Effector memory CD8-positive, alpha-beta T cell (primary cell): Measurements from ENCODE around the gene PKP1.

Experiments used
- ATAC-seq: fragments of 150-1000 bp; cut with Tn5 transposase; replicated peaks from 2 replicates; pipeline ENCODE4 v1.10.0; 2021; ENCODE audit warnings: mild to moderate bottlenecking, moderate library complexity
- DNase-seq, 3 experiments: peaks; one replicate each; pipeline ENCODE4 v3.0.0; 2021
- H3K27ac Mint-ChIP-seq, 2 donors: one replicate each; pipeline ENCODE4 v1.8.0; 2022; ENCODE audit warnings: mild to moderate bottlenecking in 2 of 2, mixed read lengths in 2 of 2, moderate library complexity in 2 of 2
- H3K27me3 Mint-ChIP-seq, 2 donors: one replicate each; pipeline ENCODE4 v1.8.0; 2022; ENCODE audit warnings: mixed read lengths in 2 of 2
- H3K36me3 Mint-ChIP-seq: one replicate; pipeline ENCODE4 v1.8.0; 2022; ENCODE audit warnings: mild to moderate bottlenecking, moderate library complexity, mixed read lengths; ENCODE audit not compliant: insufficient read depth
- H3K4me1 Mint-ChIP-seq, 2 donors: one replicate each; pipeline ENCODE4 v1.8.0; 2022; ENCODE audit warnings: low read depth in 2 of 2, mixed read lengths in 2 of 2
- H3K4me3 Mint-ChIP-seq, 2 donors: one replicate each; pipeline ENCODE4 v1.8.0; 2022; ENCODE audit warnings: mild to moderate bottlenecking in 2 of 2, mixed read lengths in 2 of 2, moderate library complexity in 2 of 2
- H3K9me3 Mint-ChIP-seq, 2 donors: one replicate each; pipeline ENCODE4 v1.8.0; 2022; ENCODE audit warnings: mixed read lengths in 2 of 2

Gene PKP1

GRCh38 chr1:201377611-201378092, 94.3 kb downstream of the PKP1 start, which contains the start of gene TNNT2:
TNNT2 (minus strand) TSS chr1:201377680; CDS start chr1:201373254, 4,426 bp downstream.
- Mint-ChIP-seq H3K36me3 (no peaks in the 10 kb centered on the region), H3K27ac (no peak within 1 kb of the TSS), H3K4me3 (no peak within 1 kb of the TSS), H3K9me3 (no peaks in the 10 kb centered on the region), H3K4me1 (peaks cover 0 to 2% of the 10 kb centered on the region in 2 donors), H3K27me3 (peaks cover 18 to 78% of the 10 kb centered on the region in 2 donors)
- ATAC-seq, result no peak
- DNase-seq, result no peak

DNA sequence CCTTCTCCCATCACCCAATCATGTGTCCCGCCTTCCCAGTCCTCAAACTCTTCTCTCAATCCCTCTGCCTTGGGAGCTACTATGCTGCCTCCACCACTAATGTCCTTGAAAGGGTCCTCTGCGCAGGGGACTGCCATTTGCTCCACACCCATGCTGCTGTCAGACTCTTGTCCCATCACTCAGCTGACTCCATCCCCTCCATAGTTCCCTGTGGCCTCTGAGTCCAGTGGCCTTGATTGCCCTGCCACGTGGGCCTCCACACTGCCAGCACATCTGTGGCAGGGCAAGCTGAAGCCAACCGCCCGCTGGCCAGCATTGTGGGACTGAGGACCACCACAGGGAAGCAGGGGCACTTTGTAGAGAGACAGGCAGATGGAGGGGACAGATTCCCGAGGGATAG, 95.5 kb downstream of the PKP1 start:
- no peak overlapping the region for H3K27ac Mint-ChIP-seq

DNA sequence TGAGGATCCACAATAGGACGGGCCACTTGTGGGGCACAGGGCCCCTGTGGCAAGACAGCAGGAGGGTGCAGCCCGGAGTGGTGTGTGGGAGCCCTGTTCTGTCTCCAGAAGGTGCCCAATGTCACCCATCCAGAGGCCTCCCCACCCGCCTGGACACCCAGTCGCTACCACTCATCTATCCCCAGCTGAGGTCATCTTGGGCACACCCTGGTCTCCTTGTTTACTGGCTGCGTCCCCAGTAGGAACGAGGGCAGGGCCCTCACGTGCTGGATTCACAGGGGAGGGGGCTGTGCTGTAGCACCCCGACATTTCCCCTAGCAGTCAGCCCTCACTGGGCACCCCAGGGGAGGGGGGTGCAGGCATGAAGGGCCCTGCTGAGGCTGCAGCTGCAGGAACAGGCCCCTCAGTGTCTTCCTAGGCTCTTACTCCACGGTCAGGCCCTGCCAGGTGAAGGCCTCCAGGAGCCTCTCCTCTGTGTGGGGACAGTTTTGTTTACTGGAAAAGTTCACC, 96.5 kb downstream of the PKP1 start:
- H3K27me3 Mint-ChIP-seq, result peaks cover 21 to 79% of the 10 kb centered on the region in 2 donors
- H3K4me3 Mint-ChIP-seq, result no peak overlapping the region
- peaks cover 0 to 2% of the 10 kb centered on the region in 2 donors for H3K4me1 Mint-ChIP-seq
- no peak overlapping the region for H3K27ac Mint-ChIP-seq
- no peaks in the 10 kb centered on the region for H3K9me3 Mint-ChIP-seq
- no peak for DNase-seq
- H3K36me3 Mint-ChIP-seq, result no peaks in the 10 kb centered on the region
- ATAC-seq, result no peak

More for the DNA sequence above, 95.5 kb downstream of the PKP1 start:
- no peaks in the 10 kb centered on the region for H3K36me3 Mint-ChIP-seq
- no peak overlapping the region for H3K4me3 Mint-ChIP-seq
- H3K9me3 Mint-ChIP-seq, result no peaks in the 10 kb centered on the region
- DNase-seq, result no peak
- peaks cover 0 to 2% of the 10 kb centered on the region in 2 donors for H3K4me1 Mint-ChIP-seq
- ATAC-seq, result no peak
- H3K27me3 Mint-ChIP-seq, result peaks cover 19 to 77% of the 10 kb centered on the region in 2 donors

GRCh38 chr1:201381130-201381529, 97.8 kb downstream of the PKP1 start:
- H3K4me1 Mint-ChIP-seq, result peaks cover 0 to 2% of the 10 kb centered on the region in 2 donors

More at GRCh38 chr1:201381130-201381529, 97.8 kb downstream of the PKP1 start:
- no peak for DNase-seq
- no peaks in the 10 kb centered on the region for H3K36me3 Mint-ChIP-seq
- H3K9me3 Mint-ChIP-seq, result no peaks in the 10 kb centered on the region
- no peak overlapping the region for H3K4me3 Mint-ChIP-seq
- no peak for ATAC-seq
- peaks cover 33 to 79% of the 10 kb centered on the region in 2 donors for H3K27me3 Mint-ChIP-seq
- H3K27ac Mint-ChIP-seq, result no peak overlapping the region
